Neutrophil (primary cell): ENCODE measurements around the gene MAP2K2.

ENCODE experiments used
- H3K27ac ChIP-seq: fragments of 200-600 bp; sonication (generic); 2 replicates; pipeline ENCODE4 v1.5.1; 2016; ENCODE audit warnings: mild to moderate bottlenecking, moderate library complexity
- H3K27me3 ChIP-seq: fragments of 200-600 bp; sonication (generic); 2 replicates; pipeline ENCODE4 v1.6.0; 2016; ENCODE audit warnings: mild to moderate bottlenecking
- H3K36me3 ChIP-seq: fragments of 200-600 bp; sonication (generic); 2 replicates; pipeline ENCODE4 v1.5.1; 2017
- H3K4me1 ChIP-seq, 2 experiments: fragments of 200-600 bp in 1 of 2; sonication (generic) in 1 of 2; 1 replicate in 1 of 2; 2 replicates in 1 of 2; pipeline versions ENCODE4 v1.5.1 to v1.6.1; 2013 to 2016; ENCODE audit warnings: low read depth in 1 of 2, low read length in 1 of 2, mild to moderate bottlenecking in 1 of 2, moderate library complexity in 1 of 2; ENCODE audit not compliant: control insufficient read depth in 1 of 2, insufficient read depth in 1 of 2
- H3K4me3 ChIP-seq, 2 experiments: fragments of 200-600 bp in 1 of 2; sonication (generic) in 1 of 2; 1 replicate in 1 of 2; 2 replicates in 1 of 2; pipeline ENCODE4 v1.5.1; 2013 to 2016; ENCODE audit warnings: low read depth in 1 of 2, low read length in 1 of 2, mild to moderate bottlenecking in 1 of 2, moderate library complexity in 1 of 2
- H3K9me3 ChIP-seq: fragments of 200-600 bp; sonication (generic); 2 replicates; pipeline ENCODE4 v1.5.1; 2016
- CTCF ChIP-seq: fragments of 200-600 bp; sonication (generic); IDR thresholded peaks from 2 replicates; pipeline ENCODE4 v1.5.1; 2016; ENCODE audit warnings: antibody characterized with exemption

The MAP2K2 gene

GRCh38 chr19:4057931-4058692, 65.8 kb downstream of the MAP2K2 start:
- peaks cover 54% of the 10 kb centered on the region in 2 experiments for H3K4me1 ChIP-seq
- H3K36me3 ChIP-seq, result peaks cover 34% of the 10 kb centered on the region
- no peaks in the 10 kb centered on the region for H3K27me3 ChIP-seq

GRCh38 chr19:4055209-4055552, 68.7 kb downstream of the MAP2K2 start:
- peaks cover 58% of the 10 kb centered on the region for H3K36me3 ChIP-seq

More at GRCh38 chr19:4057931-4058692, 65.8 kb downstream of the MAP2K2 start:
- H3K4me3 ChIP-seq, result no peak overlapping the region
- no peaks in the 10 kb centered on the region for H3K9me3 ChIP-seq
- TF ChIP-seq CTCF, result no peak
- H3K27ac ChIP-seq, result peak overlapping the region; percentile 95

GRCh38 chr19:4054441-4055208, 69.3 kb downstream of the MAP2K2 start:
- H3K9me3 ChIP-seq, result no peaks in the 10 kb centered on the region
- H3K36me3 ChIP-seq, result peaks cover 63% of the 10 kb centered on the region
- no peak for TF ChIP-seq CTCF
- peaks cover 26 to 29% of the 10 kb centered on the region in 2 experiments for H3K4me1 ChIP-seq
- no peak overlapping the region for H3K27ac ChIP-seq
- no peak overlapping the region for H3K4me3 ChIP-seq
- no peaks in the 10 kb centered on the region for H3K27me3 ChIP-seq

More at GRCh38 chr19:4055209-4055552, 68.7 kb downstream of the MAP2K2 start:
- Histone ChIP-seq H3K27me3 (no peaks in the 10 kb centered on the region), H3K4me3 (no peak overlapping the region), H3K9me3 (no peaks in the 10 kb centered on the region), H3K4me1 (peaks cover 31 to 34% of the 10 kb centered on the region in 2 experiments), H3K27ac (no peak overlapping the region)
- no peak for TF ChIP-seq CTCF

- H3K9me3 ChIP-seq, result no peaks in the 10 kb centered on the region
- no peak overlapping the region for H3K27ac ChIP-seq
- H3K4me1 ChIP-seq, result peaks cover 16 to 19% of the 10 kb centered on the region in 2 experiments
- H3K36me3 ChIP-seq, result peaks cover 69% of the 10 kb centered on the region
- no peaks in the 10 kb centered on the region for H3K27me3 ChIP-seq
- no peak overlapping the region for H3K4me3 ChIP-seq
- TF ChIP-seq CTCF, result no peak
Measured at GRCh38 chr19:4053423-4054324, 70.2 kb downstream of the MAP2K2 start.

GRCh38 chr19:4052993-4053422, 70.9 kb downstream of the MAP2K2 start:
- H3K4me1 ChIP-seq, result peaks cover 10 to 13% of the 10 kb centered on the region in 2 experiments
- TF ChIP-seq CTCF, result no peak
- peaks cover 73% of the 10 kb centered on the region for H3K36me3 ChIP-seq
- no peak overlapping the region for H3K4me3 ChIP-seq
- H3K27ac ChIP-seq, result peak overlapping the region; percentile 58
- no peaks in the 10 kb centered on the region for H3K27me3 ChIP-seq
- H3K9me3 ChIP-seq, result no peaks in the 10 kb centered on the region
